ENCODE data around the gene ZBTB7C. TPM values are rescaled to one million over a fixed set of nuclear protein-coding genes. Genes with fewer than 3 reads are reported as not detected.

Gene ZBTB7C
- total and polyA plus RNA-seq, 9 of the 15 experiments (the other 6 are each of a cell fraction or from before 2014, with no cell fraction given) = not detected

GRCh38 chr18:48314690-48315089 is 94.5 kb downstream of the ZBTB7C start:
- no peak for FAIRE-seq
- Histone ChIP-seq H4K20me1 (replicated peaks; ENCODE audit: control insufficient read depth, insufficient read depth, low read length) (no peaks in the 10 kb centered on the region), H3K9me1 (ENCODE audit: control insufficient read depth, insufficient read depth, low read length) (no peaks in the 10 kb centered on the region), H3K9me3 (replicated peaks; ENCODE audit: control insufficient read depth, insufficient read depth, low read depth, low read length) (no peaks in the 10 kb centered on the region), H3K27me3 (ENCODE audit: control insufficient read depth in 2 of 2, insufficient read depth in 2 of 2, low read length in 2 of 2) (peaks cover 0 to 8% of the 10 kb centered on the region in 2 experiments; a peak in 1 of 5 replicates), H3K27ac (ENCODE audit: extremely low read depth, low read depth, low read length) (no peak overlapping the region), H2AFZ (ENCODE audit: low read depth, low read length) (no peak overlapping the region), H3K9ac (ENCODE audit: insufficient read depth in 1 of 2, low read depth in 2 of 2, low read length in 2 of 2) (no peak overlapping the region), H3K4me2 (ENCODE audit: insufficient read depth, low read length) (no peak overlapping the region), H3K79me2 (ENCODE audit: control insufficient read depth, insufficient read depth, low read length) (no peaks in the 10 kb centered on the region), H3K4me3 (no peak overlapping the region), H3K4me1 (replicated peaks in 1 of 2; ENCODE audit: control insufficient read depth in 2 of 2, insufficient read depth in 2 of 2, low read length in 2 of 2) (no peaks in the 10 kb centered on the region), H3K36me3 (ENCODE audit: control insufficient read depth, insufficient read depth, low read length) (no peaks in the 10 kb centered on the region)
- no TSS peak for BruUV-seq (replicated peaks)
- POLR2A ChIA-PET = interaction anchor here (0.6 kb wide), 1 partner anchor 131 kb away, joined by 3 read pairs; no protein-coding TSS in a partner anchor
- CTCF ChIA-PET (ENCODE audit: low intra/inter-chr PET ratio) = no interaction called here
- intact Hi-C loops (cut with micrococcal nuclease) = loop anchor here (10.0 kb wide), 1 partner anchor 290 kb away; no protein-coding TSS in a partner anchor
- ATAC-seq = no peak
- in situ Hi-C loops (cut with MboI) = no loop called here
- 0% methylated on average over 5 of the region's 6 CpGs for WGBS (ENCODE audit: insufficient coverage, low coverage, missing lambda C conversion rate)
- no peak for DNase-seq (ENCODE audit: extremely low read depth in 1 of 4, low spot score in 3 of 4)
- TF ChIP-seq NKRF (IDR thresholded peaks at IDR 0.05; ENCODE audit: borderline replicate concordance) (no peak), GATAD2B (IDR thresholded peaks at IDR 0.05; ENCODE audit: borderline replicate concordance) (no peak), FOXP4 (CRISPR knock-in tag; IDR thresholded peaks at IDR 0.05; ENCODE audit: borderline replicate concordance) (no peak), FUS (optimal IDR thresholded peaks at IDR 0.05; ENCODE audit: low read depth, low read length) (no peak), SLC30A9 (CRISPR knock-in tag; IDR thresholded peaks at IDR 0.05) (no peak), TBP (optimal IDR thresholded peaks at IDR 0.05; ENCODE audit: low read depth, low read length) (no peak), E4F1 (CRISPR knock-in tag; IDR thresholded peaks at IDR 0.05; ENCODE audit: borderline replicate concordance) (no peak), ZEB2 (IDR thresholded peaks at IDR 0.05) (no peak), DACH1 (IDR thresholded peaks at IDR 0.05; ENCODE audit: partially characterized antibody) (no peak), MAFG (tag; conservative IDR thresholded peaks at IDR 0.05) (no peak), SUPT5H (IDR thresholded peaks at IDR 0.05) (no peak), STAT5B (CRISPR knock-in tag; IDR thresholded peaks at IDR 0.05) (no peak), USF1 (CRISPR knock-in tag; IDR thresholded peaks at IDR 0.05) (no peak), ZNF76 (CRISPR knock-in tag; IDR thresholded peaks at IDR 0.05; ENCODE audit: borderline replicate concordance) (no peak)

Measured in K562 (cell line).